Activated CD8-positive, alpha-beta memory T cell treated with anti-CD3 and anti-CD28 coated beads for 48 hours (primary cell): Measurements from ENCODE around the gene USP37.
"Not testable (repeated sequence)": the region's sequence is repeated elsewhere in the genome, so short reads cannot be mapped to it uniquely, and the experiment has no call there.

Source experiments
- DNase-seq, 3 experiments: peaks; one replicate each; pipeline ENCODE4 v3.0.0-alpha.2; 2020; ENCODE audit warnings: low read depth in 2 of 3, low spot score in 2 of 3

USP37 gene

DNA sequence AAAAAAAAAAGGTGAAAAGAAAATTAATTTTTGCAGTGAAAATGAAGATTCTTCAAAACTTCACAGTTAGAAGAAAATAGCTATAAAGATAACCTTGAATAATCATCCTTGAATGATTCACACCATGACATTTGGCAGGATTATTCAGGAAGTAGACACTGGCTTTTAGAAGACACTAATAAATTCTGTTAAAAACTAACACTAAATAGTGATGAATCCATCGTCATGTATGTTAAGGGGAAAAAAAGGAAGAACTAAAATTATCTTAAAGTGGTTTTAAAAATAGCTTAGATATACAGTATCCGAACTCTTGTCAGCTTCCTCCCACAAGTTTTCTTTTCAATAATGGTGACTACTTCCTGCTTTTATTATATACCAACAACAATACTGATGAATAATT lies 10.2 kb downstream of the USP37 start:
- no peak for DNase-seq

GRCh38 chr2:218555527-218555926 lies 12.6 kb downstream of the USP37 start:
- DNase-seq, result no peak

- not testable (repeated sequence) for DNase-seq
Measured at GRCh38 chr2:218554225-218554624, 13.9 kb downstream of the USP37 start.

- no peak for DNase-seq
Measured at GRCh38 chr2:218547978-218548377, 20.2 kb downstream of the USP37 start.

DNA sequence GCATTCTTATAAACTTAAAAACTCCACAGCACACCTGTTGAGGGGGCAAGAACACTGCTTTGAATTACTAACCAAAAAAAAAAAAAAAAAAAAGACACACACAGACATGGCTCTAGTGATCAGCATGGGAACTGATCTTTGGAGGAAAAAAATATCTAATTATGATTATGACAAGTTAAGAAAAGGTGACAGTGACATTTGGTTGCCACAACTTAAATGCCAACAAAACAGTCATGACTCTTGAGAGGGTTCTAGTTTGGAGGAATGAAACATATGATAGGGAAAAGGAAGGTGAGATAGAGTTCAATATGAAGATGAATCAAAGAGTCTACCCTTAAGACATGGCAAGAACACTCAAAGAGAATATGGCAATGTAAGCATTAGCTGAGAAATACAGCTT lies 20.6 kb downstream of the USP37 start:
- DNase-seq, result no peak

DNA sequence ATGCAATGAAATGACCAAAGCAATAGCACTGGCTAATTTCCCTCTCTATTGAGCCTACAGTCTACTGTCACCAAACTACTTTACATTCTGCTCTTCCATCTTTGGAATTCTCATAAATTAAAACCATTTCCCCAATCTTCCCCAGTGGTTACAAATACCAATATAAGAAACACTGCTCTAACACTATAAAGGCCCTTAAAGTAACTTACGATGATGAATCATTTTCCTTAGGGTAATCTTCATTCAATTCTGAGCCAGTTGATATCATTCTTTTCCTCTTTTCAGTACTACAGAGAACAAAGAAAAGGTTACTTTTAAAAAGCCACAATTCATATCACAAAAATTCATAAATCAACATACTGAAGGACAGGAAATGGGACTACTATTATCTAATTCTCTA lies 22.1 kb downstream of the USP37 start:
- no peak for DNase-seq

- no peak for DNase-seq
Measured at GRCh38 chr2:218540015-218540414, 28.1 kb downstream of the USP37 start.

DNA sequence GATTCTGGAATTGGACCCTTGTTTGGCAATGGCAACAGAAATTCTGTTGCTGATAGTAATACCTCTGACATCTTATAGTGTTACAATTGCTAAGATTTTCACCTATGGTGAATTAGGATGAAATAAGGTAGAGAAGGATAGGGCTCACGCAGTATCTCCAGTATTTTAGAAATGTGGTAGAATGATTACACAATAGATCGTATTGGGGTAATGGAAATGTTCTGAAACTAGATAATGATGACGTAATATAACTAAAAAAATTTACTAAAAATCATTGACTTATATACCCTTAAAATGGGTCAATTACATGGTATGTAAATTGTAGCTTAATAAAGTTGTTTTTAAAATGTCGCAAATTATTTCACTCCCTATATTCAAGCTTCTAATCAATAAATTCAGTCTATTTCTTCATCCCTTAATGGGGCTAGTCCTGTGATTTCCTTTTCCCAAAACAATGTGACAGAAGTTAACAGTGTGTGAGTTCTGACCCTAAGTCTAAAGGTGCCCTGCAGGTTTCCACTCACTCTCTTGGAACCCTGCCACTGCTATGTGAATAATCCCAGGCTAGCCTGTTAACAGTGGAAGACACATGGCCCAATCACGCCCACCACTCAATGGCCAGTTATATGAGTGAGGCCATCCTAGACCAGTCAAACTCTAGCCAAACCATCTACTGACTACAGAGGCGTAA lies 31.2 kb downstream of the USP37 start:
- no peak for DNase-seq

GRCh38 chr2:218529990-218530389 lies 38.2 kb downstream of the USP37 start:
- no peak for DNase-seq

GRCh38 chr2:218528409-218528808 lies 39.7 kb downstream of the USP37 start:
- DNase-seq, result not testable (repeated sequence)

DNA sequence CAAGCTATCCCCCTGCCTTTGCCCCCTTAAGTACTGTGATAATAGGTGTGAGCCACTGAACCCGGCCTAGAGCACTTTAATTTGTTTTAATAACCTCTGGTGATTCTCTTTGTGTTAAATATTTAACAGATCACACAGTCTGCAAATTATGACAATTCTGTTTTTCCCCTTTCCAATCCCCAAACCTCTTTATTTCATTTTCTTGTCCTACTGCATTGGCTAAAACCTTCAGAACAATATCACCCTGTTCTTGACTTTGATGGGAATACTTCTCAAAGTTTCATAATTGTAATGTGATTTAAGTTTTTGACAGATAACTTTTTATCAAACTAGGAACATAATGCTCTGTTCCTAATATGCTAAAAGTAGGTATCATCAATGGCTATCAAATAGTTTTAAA lies 44.5 kb downstream of the USP37 start:
- no peak for DNase-seq

- DNase-seq, result no peak
Measured at GRCh38 chr2:218518876-218519275, 49.3 kb downstream of the USP37 start.

DNA sequence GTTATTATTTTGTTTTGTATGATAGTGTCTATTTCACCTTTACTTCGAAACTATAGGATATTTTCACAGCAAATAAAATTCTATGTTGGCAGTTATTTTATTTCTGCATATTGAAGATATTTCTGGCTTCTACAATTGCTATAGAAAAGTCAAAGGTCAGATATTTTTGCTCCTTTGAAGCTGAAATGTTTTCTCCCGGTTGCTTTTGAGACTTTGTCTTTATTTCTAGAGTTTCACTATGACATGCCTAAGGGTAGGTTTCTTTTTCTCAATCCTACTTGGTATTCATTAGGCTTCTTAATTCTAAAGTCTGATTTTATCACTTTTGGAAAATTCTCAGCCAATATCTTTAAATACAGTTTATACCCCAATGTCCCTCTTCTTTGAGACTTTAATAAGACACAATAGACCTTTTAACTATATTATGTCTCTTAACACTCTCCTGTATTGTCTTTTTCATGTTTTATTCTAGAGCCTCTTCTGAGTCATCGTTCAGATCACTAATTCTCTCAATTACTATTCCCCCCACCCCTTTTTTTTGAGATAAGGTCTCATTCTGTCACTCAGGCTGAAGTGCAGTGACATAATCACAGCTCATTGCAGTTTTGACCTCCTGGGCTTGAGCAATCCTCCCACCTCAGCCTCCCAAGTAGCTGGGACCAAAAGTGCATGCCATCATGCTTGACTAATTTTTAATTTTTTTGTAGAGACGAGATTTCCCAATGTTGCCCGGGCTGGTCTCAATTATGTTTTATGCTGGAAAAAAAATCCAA lies 50.5 kb downstream of the USP37 start:
- DNase-seq, result no peak

DNA sequence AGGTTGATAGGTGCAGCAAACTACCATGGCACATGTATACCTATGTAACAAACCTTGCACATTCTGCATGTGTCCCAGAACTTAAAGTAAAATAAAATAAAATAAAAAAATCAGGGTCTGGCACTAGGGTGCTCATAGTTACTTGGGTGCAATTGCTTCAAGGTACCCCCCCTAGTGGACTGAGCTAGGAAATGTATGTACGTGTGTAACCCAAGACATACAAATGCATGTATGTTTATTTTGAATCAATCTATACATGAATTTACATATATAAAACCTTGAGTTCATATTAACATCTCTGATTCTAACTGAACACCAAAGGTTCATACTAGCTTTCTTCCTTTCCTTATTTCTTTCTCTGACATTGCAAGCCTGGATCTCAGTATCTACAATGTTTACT lies 51.5 kb downstream of the USP37 start:
- no peak for DNase-seq

DNA sequence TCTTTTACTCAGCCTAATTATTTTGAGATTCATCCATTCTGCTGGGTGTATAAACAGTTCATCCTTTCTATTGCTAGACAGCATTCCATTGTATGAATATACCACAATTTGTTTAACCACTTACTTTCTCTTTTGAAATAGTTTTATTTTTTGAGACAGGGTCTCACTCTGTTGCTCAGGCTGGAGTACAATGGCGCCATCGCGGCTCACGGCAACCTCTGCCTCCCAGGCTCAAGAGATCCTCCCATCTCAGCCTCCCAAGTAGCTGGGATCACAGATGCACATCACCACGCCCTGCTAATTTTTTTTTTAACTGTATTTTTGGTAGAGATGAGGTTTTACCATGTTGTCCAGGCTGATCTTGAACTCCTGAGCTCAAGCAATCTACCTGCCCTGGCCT lies 54.5 kb downstream of the USP37 start:
- DNase-seq, result no peak

GRCh38 chr2:218508299-218508698 lies 59.9 kb downstream of the USP37 start:
- no peak for DNase-seq

GRCh38 chr2:218505754-218506371 lies 62.3 kb downstream of the USP37 start:
- DNase-seq, result no peak

DNA sequence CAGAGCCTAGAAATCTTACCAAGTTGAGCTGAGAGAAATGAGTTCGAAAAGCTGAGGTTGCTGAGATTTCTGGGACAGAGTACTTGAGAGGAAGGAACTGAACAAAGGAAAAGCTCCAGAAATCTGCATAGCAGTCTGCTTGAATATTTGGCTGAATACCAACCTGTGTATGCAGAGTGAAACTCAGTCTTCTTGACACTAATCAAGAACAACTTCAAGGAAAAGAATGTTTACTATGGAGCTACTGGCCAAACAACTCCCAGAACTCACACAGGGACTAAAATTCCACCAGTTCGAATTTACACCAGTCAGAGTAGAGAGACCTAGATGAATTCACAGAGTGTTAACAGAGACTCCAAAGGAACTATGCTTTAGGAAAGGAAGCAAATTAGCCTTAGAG lies 66.5 kb downstream of the USP37 start:
- no peak for DNase-seq

DNA sequence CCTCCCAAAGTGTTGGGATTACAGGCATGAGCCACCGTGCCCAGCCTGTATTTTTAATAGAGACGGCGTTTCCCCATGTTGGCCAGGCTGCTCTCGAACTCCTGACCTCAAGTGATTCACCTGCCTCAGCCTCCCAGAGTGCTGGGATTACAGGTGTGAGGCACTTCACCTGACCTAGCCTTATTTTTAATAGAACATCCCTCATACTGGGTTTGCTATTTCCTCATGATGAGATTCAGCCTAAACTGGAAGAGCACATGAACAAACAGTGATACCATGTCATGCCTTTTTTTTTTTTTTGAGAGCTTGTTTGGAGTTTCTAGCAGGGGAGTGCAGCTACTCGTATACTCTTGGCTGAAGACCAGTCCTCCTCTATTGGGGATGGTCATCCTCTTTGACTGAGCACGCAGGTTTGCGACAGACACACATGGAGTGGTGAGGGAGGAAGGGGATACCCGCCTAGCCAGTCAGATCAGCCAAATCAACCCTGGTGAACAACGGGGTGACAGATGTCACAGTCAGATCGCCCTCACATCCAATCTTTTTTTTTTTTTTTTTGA lies 67.6 kb downstream of the USP37 start:
- no peak for DNase-seq

DNA sequence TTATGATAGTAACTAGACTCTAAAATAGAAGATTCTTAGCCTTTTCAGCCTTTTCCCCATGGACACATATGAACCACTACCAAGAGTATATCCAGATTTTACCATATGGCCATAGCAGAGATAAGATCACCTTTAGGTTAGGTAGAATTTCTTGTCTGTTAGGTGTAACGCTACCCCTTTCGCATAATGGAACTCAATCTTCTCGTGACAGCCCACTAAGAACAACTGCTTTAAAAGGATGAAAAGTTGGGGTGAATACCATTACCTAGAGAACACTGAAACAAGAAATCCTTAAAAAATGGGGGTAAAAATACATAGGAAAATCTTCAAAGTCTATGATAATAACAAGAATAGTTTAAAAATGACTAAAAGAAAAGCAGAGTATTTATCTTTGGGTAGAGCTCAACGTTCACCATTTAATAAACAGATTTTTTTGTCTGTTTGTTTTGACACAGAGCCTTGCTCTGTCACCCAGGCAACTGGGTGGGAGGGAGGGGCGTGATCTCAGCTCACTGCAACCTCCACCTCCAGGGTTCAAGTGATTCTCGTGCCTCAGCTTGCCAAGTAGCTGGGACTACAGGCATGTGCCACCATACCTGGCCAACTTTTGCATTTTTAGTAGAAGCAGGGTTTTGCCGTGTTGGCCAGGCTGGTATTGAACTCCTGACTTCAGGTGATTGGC lies 82.0 kb downstream of the USP37 start:
- DNase-seq, result no peak

DNA sequence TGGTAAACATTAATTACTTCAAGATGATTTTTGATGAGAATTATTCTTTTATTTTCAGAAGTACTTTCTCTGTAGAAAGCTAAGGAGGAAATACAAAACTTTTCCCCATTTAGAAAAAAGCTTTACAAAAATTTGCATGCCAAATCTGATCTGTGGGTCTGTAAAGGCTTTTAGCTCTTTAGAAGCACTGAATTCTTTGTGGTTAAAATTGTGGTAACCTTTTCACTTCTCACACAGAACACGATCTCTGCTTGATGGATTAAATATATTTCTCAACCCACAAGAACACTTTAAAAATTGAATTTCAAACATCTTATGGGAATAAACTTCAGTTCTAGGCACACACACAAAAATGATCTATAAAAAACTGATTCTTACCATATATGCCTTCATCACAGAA lies 85.5 kb downstream of the USP37 start:
- no peak for DNase-seq
